Measurements from ENCODE around the gene LRRC41. TPM values are rescaled to one million over a fixed set of nuclear protein-coding genes. Genes with fewer than 3 reads are reported as not detected.
A peak's percentile ranks its signal among the peaks of the same experiment; 100 is the strongest.

The LRRC41 gene
- total and polyA plus RNA-seq, 2 of the 13 experiments (the other 11 are each of a cell fraction or from before 2014, with no cell fraction given): 48.1 to 53.6 TPM

DNA sequence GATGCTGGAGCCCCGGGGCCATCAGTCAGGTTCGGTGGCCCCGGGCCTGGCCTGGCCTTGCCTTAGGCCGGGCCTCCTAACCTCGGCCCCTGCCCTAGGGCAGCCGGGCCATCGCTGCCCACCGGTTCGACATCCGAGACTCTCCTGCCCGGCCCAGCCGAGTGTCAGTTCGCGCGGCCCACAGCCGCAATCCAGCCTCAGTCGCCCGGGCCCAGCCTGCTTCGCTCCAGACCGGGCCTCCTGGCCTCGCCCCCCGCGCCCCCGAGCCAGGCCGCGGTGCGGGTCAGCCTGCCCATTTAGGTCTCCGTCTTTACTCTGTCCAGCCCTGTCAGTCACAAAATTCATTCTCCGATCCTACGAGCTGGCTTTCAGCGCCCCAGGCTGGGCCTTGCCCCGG lies 777 bp downstream of the LRRC41 start (continued):
- TF ChIP-seq, protein P1, sequence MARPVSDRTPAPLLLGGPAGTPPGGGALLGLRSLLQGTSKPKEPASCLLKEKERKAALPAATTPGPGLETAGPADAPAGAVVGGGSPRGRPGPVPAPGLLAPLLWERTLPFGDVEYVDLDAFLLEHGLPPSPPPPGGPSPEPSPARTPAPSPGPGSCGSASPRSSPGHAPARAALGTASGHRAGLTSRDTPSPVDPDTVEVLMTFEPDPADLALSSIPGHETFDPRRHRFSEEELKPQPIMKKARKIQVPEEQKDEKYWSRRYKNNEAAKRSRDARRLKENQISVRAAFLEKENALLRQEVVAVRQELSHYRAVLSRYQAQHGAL (CRISPR knock-in tag; IDR thresholded peaks at IDR 0.05; ENCODE audit: not compliant biosample characterization): peak; percentile 12
- TF ChIP-seq, protein P2, sequence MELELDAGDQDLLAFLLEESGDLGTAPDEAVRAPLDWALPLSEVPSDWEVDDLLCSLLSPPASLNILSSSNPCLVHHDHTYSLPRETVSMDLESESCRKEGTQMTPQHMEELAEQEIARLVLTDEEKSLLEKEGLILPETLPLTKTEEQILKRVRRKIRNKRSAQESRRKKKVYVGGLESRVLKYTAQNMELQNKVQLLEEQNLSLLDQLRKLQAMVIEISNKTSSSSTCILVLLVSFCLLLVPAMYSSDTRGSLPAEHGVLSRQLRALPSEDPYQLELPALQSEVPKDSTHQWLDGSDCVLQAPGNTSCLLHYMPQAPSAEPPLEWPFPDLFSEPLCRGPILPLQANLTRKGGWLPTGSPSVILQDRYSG (CRISPR knock-in tag; IDR thresholded peaks at IDR 0.05): 0 out of 2 replicates have a peak, but pooled peaks have one; percentile 6
- no peak for TF ChIP-seq CCAR2 (optimal IDR thresholded peaks at IDR 0.05; ENCODE audit: low read depth, low read length)
- TF ChIP-seq ZNF343 (CRISPR knock-in tag; IDR thresholded peaks at IDR 0.05): no peak
- TF ChIP-seq ZFYVE20 (CRISPR knock-in tag; IDR thresholded peaks at IDR 0.05; ENCODE audit: borderline replicate concordance, low read depth): peak; percentile 58; the same call in 1 of the 2 replicates
- peak; percentile 45; the same call in 1 of the 2 replicates for TF ChIP-seq SPEN (CRISPR knock-in tag; IDR thresholded peaks at IDR 0.05; ENCODE audit: low read depth)
- TF ChIP-seq, protein P3, sequence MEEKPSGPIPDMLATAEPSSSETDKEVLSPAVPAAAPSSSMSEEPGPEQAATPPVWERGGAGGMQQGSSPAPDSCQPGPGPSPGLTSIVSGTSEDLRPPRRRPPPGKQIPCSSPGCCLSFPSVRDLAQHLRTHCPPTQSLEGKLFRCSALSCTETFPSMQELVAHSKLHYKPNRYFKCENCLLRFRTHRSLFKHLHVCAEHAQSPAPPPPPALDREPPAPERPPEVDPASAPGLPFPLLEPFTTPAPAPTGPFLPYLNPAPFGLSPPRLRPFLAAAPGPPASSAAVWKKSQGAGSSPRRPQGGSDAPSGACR (CRISPR knock-in tag; IDR thresholded peaks at IDR 0.05): peak; percentile 88; the same call in 1 of the 2 replicates
- TF ChIP-seq, protein P4, sequence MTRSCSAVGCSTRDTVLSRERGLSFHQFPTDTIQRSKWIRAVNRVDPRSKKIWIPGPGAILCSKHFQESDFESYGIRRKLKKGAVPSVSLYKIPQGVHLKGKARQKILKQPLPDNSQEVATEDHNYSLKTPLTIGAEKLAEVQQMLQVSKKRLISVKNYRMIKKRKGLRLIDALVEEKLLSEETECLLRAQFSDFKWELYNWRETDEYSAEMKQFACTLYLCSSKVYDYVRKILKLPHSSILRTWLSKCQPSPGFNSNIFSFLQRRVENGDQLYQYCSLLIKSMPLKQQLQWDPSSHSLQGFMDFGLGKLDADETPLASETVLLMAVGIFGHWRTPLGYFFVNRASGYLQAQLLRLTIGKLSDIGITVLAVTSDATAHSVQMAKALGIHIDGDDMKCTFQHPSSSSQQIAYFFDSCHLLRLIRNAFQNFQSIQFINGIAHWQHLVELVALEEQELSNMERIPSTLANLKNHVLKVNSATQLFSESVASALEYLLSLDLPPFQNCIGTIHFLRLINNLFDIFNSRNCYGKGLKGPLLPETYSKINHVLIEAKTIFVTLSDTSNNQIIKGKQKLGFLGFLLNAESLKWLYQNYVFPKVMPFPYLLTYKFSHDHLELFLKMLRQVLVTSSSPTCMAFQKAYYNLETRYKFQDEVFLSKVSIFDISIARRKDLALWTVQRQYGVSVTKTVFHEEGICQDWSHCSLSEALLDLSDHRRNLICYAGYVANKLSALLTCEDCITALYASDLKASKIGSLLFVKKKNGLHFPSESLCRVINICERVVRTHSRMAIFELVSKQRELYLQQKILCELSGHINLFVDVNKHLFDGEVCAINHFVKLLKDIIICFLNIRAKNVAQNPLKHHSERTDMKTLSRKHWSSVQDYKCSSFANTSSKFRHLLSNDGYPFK (CRISPR knock-in tag; IDR thresholded peaks at IDR 0.05; ENCODE audit: borderline replicate concordance): no peak
- TF ChIP-seq MED1 (CRISPR knock-in tag; IDR thresholded peaks at IDR 0.05): no peak
- 0 out of 2 replicates have a peak, but pooled peaks have one; percentile 5 for TF ChIP-seq BCL6 (CRISPR knock-in tag; IDR thresholded peaks at IDR 0.05)
- no peak for TF ChIP-seq ZNF451 (CRISPR knock-in tag; IDR thresholded peaks at IDR 0.05)
- TF ChIP-seq, protein P5, sequence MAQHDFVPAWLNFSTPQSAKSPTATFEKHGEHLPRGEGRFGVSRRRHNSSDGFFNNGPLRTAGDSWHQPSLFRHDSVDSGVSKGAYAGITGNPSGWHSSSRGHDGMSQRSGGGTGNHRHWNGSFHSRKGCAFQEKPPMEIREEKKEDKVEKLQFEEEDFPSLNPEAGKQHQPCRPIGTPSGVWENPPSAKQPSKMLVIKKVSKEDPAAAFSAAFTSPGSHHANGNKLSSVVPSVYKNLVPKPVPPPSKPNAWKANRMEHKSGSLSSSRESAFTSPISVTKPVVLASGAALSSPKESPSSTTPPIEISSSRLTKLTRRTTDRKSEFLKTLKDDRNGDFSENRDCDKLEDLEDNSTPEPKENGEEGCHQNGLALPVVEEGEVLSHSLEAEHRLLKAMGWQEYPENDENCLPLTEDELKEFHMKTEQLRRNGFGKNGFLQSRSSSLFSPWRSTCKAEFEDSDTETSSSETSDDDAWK (CRISPR knock-in tag; IDR thresholded peaks at IDR 0.05): no peak
- TF ChIP-seq MAFK (conservative IDR thresholded peaks at IDR 0.05 in 1 of 2, IDR thresholded peaks at IDR 0.05 in 1 of 2; ENCODE audit: low read length in 2 of 2): no peak
- TF ChIP-seq, protein P6, sequence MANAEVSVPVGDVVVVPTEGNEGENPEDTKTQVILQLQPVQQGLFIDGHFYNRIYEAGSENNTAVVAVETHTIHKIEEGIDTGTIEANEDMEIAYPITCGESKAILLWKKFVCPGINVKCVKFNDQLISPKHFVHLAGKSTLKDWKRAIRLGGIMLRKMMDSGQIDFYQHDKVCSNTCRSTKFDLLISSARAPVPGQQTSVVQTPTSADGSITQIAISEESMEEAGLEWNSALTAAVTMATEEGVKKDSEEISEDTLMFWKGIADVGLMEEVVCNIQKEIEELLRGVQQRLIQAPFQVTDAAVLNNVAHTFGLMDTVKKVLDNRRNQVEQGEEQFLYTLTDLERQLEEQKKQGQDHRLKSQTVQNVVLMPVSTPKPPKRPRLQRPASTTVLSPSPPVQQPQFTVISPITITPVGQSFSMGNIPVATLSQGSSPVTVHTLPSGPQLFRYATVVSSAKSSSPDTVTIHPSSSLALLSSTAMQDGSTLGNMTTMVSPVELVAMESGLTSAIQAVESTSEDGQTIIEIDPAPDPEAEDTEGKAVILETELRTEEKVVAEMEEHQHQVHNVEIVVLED (CRISPR knock-in tag; IDR thresholded peaks at IDR 0.05; ENCODE audit: borderline replicate concordance): no peak
- TF ChIP-seq ATM (IDR thresholded peaks at IDR 0.05; ENCODE audit: borderline replicate concordance): no peak
- no peak for TF ChIP-seq NCOA5 (CRISPR knock-in tag; IDR thresholded peaks at IDR 0.05)
- TF ChIP-seq, protein P7, sequence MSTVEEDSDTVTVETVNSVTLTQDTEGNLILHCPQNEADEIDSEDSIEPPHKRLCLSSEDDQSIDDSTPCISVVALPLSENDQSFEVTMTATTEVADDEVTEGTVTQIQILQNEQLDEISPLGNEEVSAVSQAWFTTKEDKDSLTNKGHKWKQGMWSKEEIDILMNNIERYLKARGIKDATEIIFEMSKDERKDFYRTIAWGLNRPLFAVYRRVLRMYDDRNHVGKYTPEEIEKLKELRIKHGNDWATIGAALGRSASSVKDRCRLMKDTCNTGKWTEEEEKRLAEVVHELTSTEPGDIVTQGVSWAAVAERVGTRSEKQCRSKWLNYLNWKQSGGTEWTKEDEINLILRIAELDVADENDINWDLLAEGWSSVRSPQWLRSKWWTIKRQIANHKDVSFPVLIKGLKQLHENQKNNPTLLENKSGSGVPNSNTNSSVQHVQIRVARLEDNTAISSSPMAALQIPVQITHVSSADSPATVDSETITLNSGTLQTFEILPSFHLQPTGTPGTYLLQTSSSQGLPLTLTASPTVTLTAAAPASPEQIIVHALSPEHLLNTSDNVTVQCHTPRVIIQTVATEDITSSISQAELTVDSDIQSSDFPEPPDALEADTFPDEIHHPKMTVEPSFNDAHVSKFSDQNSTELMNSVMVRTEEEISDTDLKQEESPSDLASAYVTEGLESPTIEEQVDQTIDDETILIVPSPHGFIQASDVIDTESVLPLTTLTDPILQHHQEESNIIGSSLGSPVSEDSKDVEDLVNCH (CRISPR knock-in tag; IDR thresholded peaks at IDR 0.05): no peak
- no peak for TF ChIP-seq PAWR (CRISPR knock-in tag; IDR thresholded peaks at IDR 0.05; ENCODE audit: borderline replicate concordance)
- peak; percentile 60; the same call in 1 of the 2 replicates for TF ChIP-seq ETV6 (CRISPR knock-in tag; conservative IDR thresholded peaks at IDR 0.05)
